ENCODE data around the gene FAM120B.
"Not testable (repeated sequence)": the region's sequence is repeated elsewhere in the genome, so short reads cannot be mapped to it uniquely, and the experiment has no call there.

FAM120B gene

DNA sequence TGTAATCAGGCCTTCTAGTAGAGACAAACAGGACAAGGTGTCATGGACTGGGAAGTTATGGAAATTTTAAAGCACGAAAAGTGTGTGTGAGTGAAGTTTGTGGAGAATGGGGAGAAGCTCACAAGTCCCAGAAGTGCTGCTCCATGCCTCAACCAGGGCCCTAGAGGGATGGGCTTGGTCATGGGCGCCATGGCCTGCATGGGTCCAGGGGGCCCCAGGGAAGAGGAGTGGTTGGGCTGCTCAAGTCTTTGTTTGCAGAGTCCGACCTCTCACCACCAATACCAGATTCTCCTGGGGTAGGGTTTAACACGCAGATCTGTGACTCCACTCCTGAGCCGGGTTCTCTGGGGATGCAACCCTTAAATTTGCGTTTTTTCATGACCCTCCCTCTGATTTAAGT is 88.4 kb downstream of the FAM120B start:
- no peak for DNase-seq (ENCODE audit: low spot score)
- TF ChIP-seq, protein P1, sequence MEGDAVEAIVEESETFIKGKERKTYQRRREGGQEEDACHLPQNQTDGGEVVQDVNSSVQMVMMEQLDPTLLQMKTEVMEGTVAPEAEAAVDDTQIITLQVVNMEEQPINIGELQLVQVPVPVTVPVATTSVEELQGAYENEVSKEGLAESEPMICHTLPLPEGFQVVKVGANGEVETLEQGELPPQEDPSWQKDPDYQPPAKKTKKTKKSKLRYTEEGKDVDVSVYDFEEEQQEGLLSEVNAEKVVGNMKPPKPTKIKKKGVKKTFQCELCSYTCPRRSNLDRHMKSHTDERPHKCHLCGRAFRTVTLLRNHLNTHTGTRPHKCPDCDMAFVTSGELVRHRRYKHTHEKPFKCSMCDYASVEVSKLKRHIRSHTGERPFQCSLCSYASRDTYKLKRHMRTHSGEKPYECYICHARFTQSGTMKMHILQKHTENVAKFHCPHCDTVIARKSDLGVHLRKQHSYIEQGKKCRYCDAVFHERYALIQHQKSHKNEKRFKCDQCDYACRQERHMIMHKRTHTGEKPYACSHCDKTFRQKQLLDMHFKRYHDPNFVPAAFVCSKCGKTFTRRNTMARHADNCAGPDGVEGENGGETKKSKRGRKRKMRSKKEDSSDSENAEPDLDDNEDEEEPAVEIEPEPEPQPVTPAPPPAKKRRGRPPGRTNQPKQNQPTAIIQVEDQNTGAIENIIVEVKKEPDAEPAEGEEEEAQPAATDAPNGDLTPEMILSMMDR (IDR thresholded peaks at IDR 0.05; ENCODE audit: borderline replicate concordance, control extremely low read depth, extremely low read depth, insufficient read depth, missing control alignments): no peak
- in situ Hi-C loops (cut with MboI; ENCODE audit: low sequenced_read_pairs, unreplicated experiment): no loop called here

DNA sequence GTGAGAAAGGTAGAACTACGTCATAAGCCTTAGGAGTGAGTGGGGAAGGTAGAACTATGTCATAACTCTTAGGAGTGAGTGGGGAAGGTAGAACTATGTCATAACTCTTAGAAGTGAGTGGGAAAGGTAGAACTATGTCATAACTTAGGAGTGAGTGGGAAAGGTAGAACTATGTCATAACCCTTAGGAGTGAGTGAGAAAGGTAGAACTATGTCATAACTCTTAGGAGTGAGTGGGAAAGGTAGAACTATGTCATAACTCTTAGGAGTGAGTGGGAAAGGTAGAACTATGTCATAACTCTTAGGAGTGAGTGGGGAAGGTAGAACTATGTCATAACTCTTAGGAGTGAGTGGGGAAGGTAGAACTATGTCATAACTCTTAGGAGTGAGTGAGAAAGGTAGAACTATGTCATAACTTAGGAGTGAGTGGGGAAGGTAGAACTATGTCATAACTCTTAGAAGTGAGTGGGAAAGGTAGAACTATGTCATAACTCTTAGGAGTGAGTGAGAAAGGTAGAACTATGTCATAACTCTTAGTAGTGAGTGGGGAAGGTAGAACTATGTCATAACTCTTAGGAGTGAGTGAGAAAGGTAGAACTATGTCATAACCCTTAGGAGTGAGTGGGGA is 92.3 kb downstream of the FAM120B start:
- DNase-seq (ENCODE audit: low spot score); in situ Hi-C loops (cut with MboI; ENCODE audit: low sequenced_read_pairs, unreplicated experiment): not testable (repeated sequence)

DNA sequence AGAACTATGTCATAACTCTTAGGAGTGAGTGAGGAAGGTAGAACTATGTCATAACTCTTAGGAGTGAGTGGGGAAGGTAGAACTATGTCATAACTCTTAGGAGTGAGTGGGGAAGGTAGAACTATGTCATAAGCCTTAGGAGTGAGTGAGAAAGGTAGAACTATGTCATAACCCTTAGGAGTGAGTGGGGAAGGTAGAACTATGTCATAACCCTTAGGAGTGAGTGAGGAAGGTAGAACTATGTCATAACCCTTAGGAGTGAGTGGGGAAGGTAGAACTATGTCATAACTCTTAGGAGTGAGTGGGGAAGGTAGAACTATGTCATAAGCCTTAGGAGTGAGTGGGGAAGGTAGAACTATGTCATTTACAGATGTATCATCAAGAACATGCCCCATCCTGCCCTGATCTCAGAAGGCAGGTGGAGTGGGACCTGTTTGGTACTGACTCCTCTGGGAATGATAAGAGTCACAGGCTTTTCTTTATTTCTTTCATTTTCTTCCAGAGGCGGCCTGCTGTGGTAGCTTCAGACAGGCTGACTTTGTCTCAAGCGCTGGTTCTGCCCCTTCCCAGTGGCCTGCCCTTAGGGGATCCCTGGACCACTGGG is 93.5 kb downstream of the FAM120B start:
- DNase-seq (ENCODE audit: low spot score); in situ Hi-C loops (cut with MboI; ENCODE audit: low sequenced_read_pairs, unreplicated experiment): not testable (repeated sequence)

DNA sequence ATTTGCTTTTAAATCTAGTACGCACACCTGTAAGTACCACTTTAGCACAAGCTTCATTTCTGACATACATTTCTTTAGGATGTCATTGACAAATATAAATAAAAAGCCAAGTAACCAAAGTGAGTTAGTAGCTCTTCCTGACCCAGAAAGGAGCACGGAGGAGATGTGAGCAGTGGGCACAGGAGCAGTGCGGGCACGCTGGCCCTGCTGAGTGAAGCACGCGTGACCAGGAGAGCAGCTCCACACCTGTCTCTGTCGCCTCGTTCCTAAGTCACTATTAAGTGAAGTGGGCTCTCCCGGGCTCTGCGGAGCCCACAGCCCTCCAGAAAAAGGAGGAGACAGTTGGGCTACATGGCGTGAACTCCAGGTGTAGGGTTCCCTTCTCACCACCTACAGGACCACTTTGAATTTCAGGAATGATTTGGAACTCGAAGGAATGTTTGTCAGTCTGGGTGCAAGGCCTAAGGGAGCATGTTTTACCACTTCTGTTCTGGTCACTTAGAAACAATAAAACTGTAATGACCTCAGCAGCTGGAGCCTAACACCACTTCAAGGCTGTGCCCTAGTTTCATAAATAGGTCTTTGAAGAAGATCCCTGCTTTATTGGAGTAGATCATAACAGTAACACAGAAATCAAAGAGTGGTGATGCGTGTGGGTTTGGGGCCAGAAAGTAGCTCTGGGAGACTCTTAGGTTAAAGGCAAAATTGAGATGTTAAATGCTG is 95.9 kb downstream of the FAM120B start:
- TF ChIP-seq, protein P1 (IDR thresholded peaks at IDR 0.05; ENCODE audit: borderline replicate concordance, control extremely low read depth, extremely low read depth, insufficient read depth, missing control alignments): no peak
- DNase-seq (ENCODE audit: low spot score): no peak
- in situ Hi-C loops (cut with MboI; ENCODE audit: low sequenced_read_pairs, unreplicated experiment): no loop called here

DNA sequence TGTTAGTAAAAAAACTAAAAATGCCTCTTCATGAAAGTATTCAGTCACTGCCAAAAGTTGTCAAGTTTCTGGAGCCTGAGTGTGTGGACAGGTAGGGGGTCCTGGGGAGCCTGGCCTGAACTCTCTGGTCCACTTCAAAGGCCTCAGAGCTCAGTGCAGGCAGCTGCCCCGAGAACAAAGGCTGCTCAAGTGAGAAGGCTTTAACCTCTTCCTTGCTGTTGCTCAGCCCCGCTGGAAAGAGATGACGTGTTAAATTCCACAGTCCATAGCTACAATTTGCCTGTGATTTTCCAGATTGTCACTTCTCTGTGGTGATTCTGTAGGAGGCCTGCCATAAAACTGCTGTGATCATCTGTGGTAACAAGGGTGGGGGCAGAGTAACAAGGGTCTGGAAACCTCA is 96.9 kb downstream of the FAM120B start:
- in situ Hi-C loops (cut with MboI; ENCODE audit: low sequenced_read_pairs, unreplicated experiment): no loop called here
- no peak for DNase-seq (ENCODE audit: low spot score)
- TF ChIP-seq, protein P1 (IDR thresholded peaks at IDR 0.05; ENCODE audit: borderline replicate concordance, control extremely low read depth, extremely low read depth, insufficient read depth, missing control alignments): no peak

DNA sequence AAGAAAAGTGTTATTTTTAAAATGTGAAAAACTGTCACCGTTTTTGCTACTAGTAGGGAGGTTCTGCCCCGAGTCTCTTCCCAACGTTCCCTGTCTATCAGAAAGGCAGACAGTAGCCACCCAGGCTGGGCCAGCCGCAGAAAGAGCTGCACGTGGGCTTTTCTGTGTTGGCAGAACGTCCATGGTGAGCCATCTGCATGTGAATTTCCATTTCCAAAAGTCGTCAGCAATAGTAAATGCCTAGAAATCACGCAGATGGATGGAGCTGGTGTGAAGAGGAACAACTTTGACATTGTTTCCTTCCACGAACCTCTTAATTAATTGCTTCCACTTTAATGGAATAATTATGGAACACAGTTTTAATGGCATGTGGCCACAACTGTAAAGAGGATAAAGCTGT is 97.5 kb downstream of the FAM120B start:
- DNase-seq (ENCODE audit: low spot score): no peak
- TF ChIP-seq, protein P1 (IDR thresholded peaks at IDR 0.05; ENCODE audit: borderline replicate concordance, control extremely low read depth, extremely low read depth, insufficient read depth, missing control alignments): no peak

DNA sequence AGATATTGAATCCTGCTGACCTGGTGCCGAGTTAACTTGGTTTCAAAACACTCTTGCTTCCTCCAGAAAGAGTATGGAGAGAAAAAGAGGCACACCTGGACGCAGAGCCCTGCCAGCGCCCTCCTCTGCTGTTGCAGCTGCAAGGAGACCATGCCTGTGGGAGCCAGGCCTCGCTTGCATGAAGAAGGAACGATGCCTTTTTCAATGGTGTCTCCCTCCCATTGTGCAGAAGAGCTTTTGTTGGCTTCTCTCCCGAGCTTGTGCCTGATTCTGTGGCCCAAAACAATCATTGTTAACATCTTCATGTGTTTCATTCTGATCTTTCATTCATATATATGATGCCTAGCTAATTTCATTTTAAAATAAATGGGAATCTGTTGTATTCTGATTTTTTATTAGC is 98.1 kb downstream of the FAM120B start:
- no peak for DNase-seq (ENCODE audit: low spot score)
- TF ChIP-seq, protein P1 (IDR thresholded peaks at IDR 0.05; ENCODE audit: borderline replicate concordance, control extremely low read depth, extremely low read depth, insufficient read depth, missing control alignments): no peak
- in situ Hi-C loops (cut with MboI; ENCODE audit: low sequenced_read_pairs, unreplicated experiment): no loop called here

More for the DNA sequence above, 97.5 kb downstream of the FAM120B start:
- in situ Hi-C loops (cut with MboI; ENCODE audit: low sequenced_read_pairs, unreplicated experiment): no loop called here
